GM23338 (cell line): ENCODE measurements around the gene FARP1. TPM values are rescaled to one million over a fixed set of nuclear protein-coding genes. Genes with fewer than 3 reads are reported as not detected.

ENCODE experiments used
- ATAC-seq: fragments of 200-7000 bp; cut with Tn5 transposase; 3 replicates; pipeline ENCODE4 v1.9.1; 2020
- DNase-seq: peaks from one replicate; pipeline ENCODE4 v3.0.0-alpha.2; 2015; ENCODE audit warnings: low spot score
- H2AFZ ChIP-seq: fragments of 200-600 bp; sonication (generic); 2 replicates; pipeline ENCODE4 v1.8.0; 2016; ENCODE audit warnings: antibody characterized with exemption, mild to moderate bottlenecking, moderate library complexity
- H3F3A ChIP-seq: fragments of 200-600 bp; sonication (generic); replicated peaks from 2 replicates; pipeline ENCODE4 v1.8.0; 2017; ENCODE audit warnings: antibody characterized with exemption, mixed run types, low read depth
- H3K27ac ChIP-seq: fragments of 200-600 bp; sonication (generic); 2 replicates; pipeline ENCODE4 v1.6.1; 2016; ENCODE audit warnings: low read depth
- H3K27me3 ChIP-seq: fragments of 200-600 bp; sonication (generic); 2 replicates; pipeline ENCODE4 v1.8.0; 2016; ENCODE audit warnings: mild to moderate bottlenecking, mixed run types, moderate library complexity; ENCODE audit not compliant: insufficient read depth
- H3K36me3 ChIP-seq: fragments of 200-600 bp; sonication (generic); 2 replicates; pipeline ENCODE4 v1.8.0; 2016; ENCODE audit warnings: mild to moderate bottlenecking; ENCODE audit not compliant: insufficient read depth
- H3K4me1 ChIP-seq: fragments of 200-600 bp; sonication (generic); 2 replicates; pipeline ENCODE4 v1.8.0; 2016; ENCODE audit warnings: mild to moderate bottlenecking, moderate library complexity; ENCODE audit not compliant: insufficient read depth
- H3K4me2 ChIP-seq: fragments of 200-600 bp; sonication (generic); 2 replicates; pipeline ENCODE4 v1.7.1; 2017; ENCODE audit warnings: mixed run types
- H3K4me3 ChIP-seq: fragments of 200-600 bp; sonication (generic); 2 replicates; pipeline ENCODE4 v1.6.1; 2016; ENCODE audit warnings: mixed run types
- H3K79me2 ChIP-seq: fragments of 200-600 bp; sonication (generic); replicated peaks from 2 replicates; pipeline ENCODE4 v1.8.0; 2017; ENCODE audit warnings: mild to moderate bottlenecking; ENCODE audit not compliant: insufficient read depth
- H3K9me2 ChIP-seq: fragments of 200-600 bp; sonication (generic); 2 replicates; pipeline ENCODE4 v1.8.0; 2017; ENCODE audit not compliant: insufficient read depth
- H4K20me1 ChIP-seq: fragments of 200-600 bp; sonication (generic); replicated peaks from 2 replicates; pipeline ENCODE4 v1.8.0; 2017; ENCODE audit warnings: mild to moderate bottlenecking; ENCODE audit not compliant: insufficient read depth
- H3K27ac Mint-ChIP-seq: 2 replicates; pipeline ENCODE4 v1.8.0; 2020; ENCODE audit warnings: inconsistent platforms, mild to moderate bottlenecking, moderate library complexity, mixed read lengths
- H3K27me3 Mint-ChIP-seq: 3 replicates; pipeline ENCODE4 v1.8.0; 2022; ENCODE audit warnings: low read depth, mild to moderate bottlenecking, moderate library complexity, mixed read lengths, inconsistent platforms; ENCODE audit not compliant: insufficient read depth, poor library complexity
- H3K36me3 Mint-ChIP-seq: 3 replicates; pipeline ENCODE4 v1.8.0; 2021; ENCODE audit warnings: low read depth, mild to moderate bottlenecking, inconsistent platforms, moderate library complexity, mixed read lengths
- H3K4me1 Mint-ChIP-seq: 3 replicates; pipeline ENCODE4 v1.8.0; 2020; ENCODE audit warnings: mild to moderate bottlenecking, inconsistent platforms, mixed read lengths
- H3K4me3 Mint-ChIP-seq: 3 replicates; pipeline ENCODE4 v1.8.0; 2021; ENCODE audit warnings: moderate library complexity, mild to moderate bottlenecking, inconsistent platforms, mixed read lengths
- H3K9me3 Mint-ChIP-seq: 3 replicates; pipeline ENCODE4 v1.8.0; 2020; ENCODE audit warnings: moderate library complexity, mild to moderate bottlenecking, inconsistent platforms, mixed read lengths
- CREB1 ChIP-seq: fragments of 250-450 bp; sonication (Bioruptor Pico); IDR thresholded peaks from 2 replicates; pipeline ENCODE4 v1.5.0; 2020; ENCODE audit warnings: low read depth, mild to moderate bottlenecking, moderate library complexity
- EZH2 ChIP-seq: fragments of 200-600 bp; sonication (generic); IDR thresholded peaks from one replicate; pipeline ENCODE4 v1.8.0; 2017; ENCODE audit warnings: antibody characterized with exemption, mild to moderate bottlenecking, low read depth; ENCODE audit not compliant: unreplicated experiment
- EZH2phosphoT487 ChIP-seq: fragments of 200-600 bp; sonication (generic); IDR thresholded peaks from one replicate; pipeline ENCODE4 v1.8.1; 2018; ENCODE audit warnings: antibody characterized with exemption; ENCODE audit not compliant: unreplicated experiment
- JUNB ChIP-seq: IDR thresholded peaks from one replicate; pipeline ENCODE4 v1.6.1; 2016; ENCODE audit warnings: antibody characterized with exemption; ENCODE audit not compliant: unreplicated experiment
- NANOG ChIP-seq: IDR thresholded peaks from 2 replicates; pipeline ENCODE4 v1.6.1; 2016; ENCODE audit warnings: antibody characterized with exemption, borderline replicate concordance
- POLR2AphosphoS5 ChIP-seq: IDR thresholded peaks from 2 replicates; pipeline ENCODE4 v1.6.1; 2016; ENCODE audit warnings: antibody characterized with exemption, low read depth
- STAT1 ChIP-seq: IDR thresholded peaks from one replicate; pipeline ENCODE4 v1.6.1; 2016; ENCODE audit warnings: antibody characterized with exemption; ENCODE audit not compliant: unreplicated experiment
- ZNF114 ChIP-seq: fragments of 250-450 bp; sonication (Bioruptor Pico); IDR thresholded peaks from 2 replicates; pipeline ENCODE4 v1.5.0; 2020; ENCODE audit warnings: mild to moderate bottlenecking, moderate library complexity
- ZNF331 ChIP-seq: fragments of 250-450 bp; sonication (Bioruptor Pico); IDR thresholded peaks from 2 replicates; pipeline ENCODE4 v1.5.0; 2020; ENCODE audit warnings: low read depth, mild to moderate bottlenecking, moderate library complexity
- polyA plus RNA-seq: library from polyadenylated mRNA; unstranded; fragments of >200 nt; fragmentation: Nextera tagmentation; extraction: Ambion mirVana; gene quantifications from 2 replicates; pipeline ENCODE4 v1.2.1, GENCODE V29; 2016
- total RNA-seq: library from RNA; depleted of rRNA; stranded (reverse); fragments of >200 nt; shearing (Covaris generic); gene quantifications from 2 replicates; pipeline ENCODE4 v1.2.3, GENCODE V29; 2014
- TF ChIP-seq, protein P1 (sequence below): fragments of 250-450 bp; sonication (Bioruptor Pico); IDR thresholded peaks from 2 replicates; pipeline ENCODE4 v1.5.0; 2020; ENCODE audit warnings: mild to moderate bottlenecking, moderate library complexity
- TF ChIP-seq, protein P2 (sequence below), 2 experiments: fragments of 200-600 bp in 1 of 2; sonication (generic) in 1 of 2; conservative IDR thresholded peaks; 2 replicates each; pipeline versions ENCODE4 v1.5.1 to v1.6.1; 2016 to 2017; ENCODE audit warnings: antibody characterized with exemption in 2 of 2, low read depth in 2 of 2, mild to moderate bottlenecking in 2 of 2, moderate library complexity in 1 of 2
- TF ChIP-seq, protein P3 (sequence below): IDR thresholded peaks from one replicate; pipeline ENCODE4 v1.6.1; 2018; ENCODE audit warnings: antibody characterized with exemption; ENCODE audit not compliant: unreplicated experiment
- TF ChIP-seq, protein P4 (sequence below): IDR thresholded peaks from 2 replicates; pipeline ENCODE4 v1.6.1; 2016; ENCODE audit warnings: antibody characterized with exemption

FARP1 gene
- total and polyA plus RNA-seq, 2 experiments from 2014 or later = 53.6 to 82.5 TPM

DNA sequence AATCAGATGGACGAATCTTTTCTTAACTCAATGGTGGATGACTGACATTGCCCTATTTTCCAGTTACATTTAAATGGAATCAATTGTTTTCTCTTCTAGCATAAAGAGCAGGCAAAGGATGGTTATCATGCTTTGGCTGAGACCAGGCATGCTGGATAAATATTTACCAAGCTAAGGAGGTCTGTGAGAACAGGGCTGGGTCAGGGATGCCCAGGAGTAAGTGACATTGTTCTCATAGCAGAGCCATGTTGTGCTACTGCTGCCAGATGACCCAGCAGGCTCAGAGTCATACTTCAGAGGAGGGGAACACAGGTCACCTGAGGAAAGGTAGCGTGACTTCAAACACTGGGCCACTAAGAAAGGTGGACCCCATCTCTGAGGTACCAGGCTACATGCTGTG is 150.2 kb downstream of the FARP1 start:
- Mint-ChIP-seq H3K27me3 (no peaks in the 10 kb centered on the region), H3K36me3 (0 out of 3 replicates have a peak, but pooled peaks cover 5% of the 10 kb centered on the region), H3K27ac (no peak overlapping the region), H3K4me1 (peaks cover 40% of the 10 kb centered on the region), H3K4me3 (no peak overlapping the region), H3K9me3 (no peaks in the 10 kb centered on the region)
- DNase-seq (no peak), ATAC-seq (no peak)
- Histone ChIP-seq H3K36me3 (no peaks in the 10 kb centered on the region; the same call in 1 of the 2 replicates), H3K79me2 (peaks cover 63% of the 10 kb centered on the region), H3K27ac (no peak overlapping the region), H4K20me1 (peaks cover 24% of the 10 kb centered on the region; the same call in 1 of the 2 replicates), H3K27me3 (no peaks in the 10 kb centered on the region), H3K4me2 (no peak overlapping the region), H3K4me3 (no peak overlapping the region), H3K9me2 (peaks cover 9% of the 10 kb centered on the region), H3F3A (no peaks in the 10 kb centered on the region), H3K4me1 (peaks cover 13% of the 10 kb centered on the region), H2AFZ (no peak overlapping the region)
- TF ChIP-seq EZH2phosphoT487 = no peak
- no peak for TF ChIP-seq EZH2
- no peak for TF ChIP-seq ZNF114 (CRISPR knock-in tag)
- TF ChIP-seq, protein P1, sequence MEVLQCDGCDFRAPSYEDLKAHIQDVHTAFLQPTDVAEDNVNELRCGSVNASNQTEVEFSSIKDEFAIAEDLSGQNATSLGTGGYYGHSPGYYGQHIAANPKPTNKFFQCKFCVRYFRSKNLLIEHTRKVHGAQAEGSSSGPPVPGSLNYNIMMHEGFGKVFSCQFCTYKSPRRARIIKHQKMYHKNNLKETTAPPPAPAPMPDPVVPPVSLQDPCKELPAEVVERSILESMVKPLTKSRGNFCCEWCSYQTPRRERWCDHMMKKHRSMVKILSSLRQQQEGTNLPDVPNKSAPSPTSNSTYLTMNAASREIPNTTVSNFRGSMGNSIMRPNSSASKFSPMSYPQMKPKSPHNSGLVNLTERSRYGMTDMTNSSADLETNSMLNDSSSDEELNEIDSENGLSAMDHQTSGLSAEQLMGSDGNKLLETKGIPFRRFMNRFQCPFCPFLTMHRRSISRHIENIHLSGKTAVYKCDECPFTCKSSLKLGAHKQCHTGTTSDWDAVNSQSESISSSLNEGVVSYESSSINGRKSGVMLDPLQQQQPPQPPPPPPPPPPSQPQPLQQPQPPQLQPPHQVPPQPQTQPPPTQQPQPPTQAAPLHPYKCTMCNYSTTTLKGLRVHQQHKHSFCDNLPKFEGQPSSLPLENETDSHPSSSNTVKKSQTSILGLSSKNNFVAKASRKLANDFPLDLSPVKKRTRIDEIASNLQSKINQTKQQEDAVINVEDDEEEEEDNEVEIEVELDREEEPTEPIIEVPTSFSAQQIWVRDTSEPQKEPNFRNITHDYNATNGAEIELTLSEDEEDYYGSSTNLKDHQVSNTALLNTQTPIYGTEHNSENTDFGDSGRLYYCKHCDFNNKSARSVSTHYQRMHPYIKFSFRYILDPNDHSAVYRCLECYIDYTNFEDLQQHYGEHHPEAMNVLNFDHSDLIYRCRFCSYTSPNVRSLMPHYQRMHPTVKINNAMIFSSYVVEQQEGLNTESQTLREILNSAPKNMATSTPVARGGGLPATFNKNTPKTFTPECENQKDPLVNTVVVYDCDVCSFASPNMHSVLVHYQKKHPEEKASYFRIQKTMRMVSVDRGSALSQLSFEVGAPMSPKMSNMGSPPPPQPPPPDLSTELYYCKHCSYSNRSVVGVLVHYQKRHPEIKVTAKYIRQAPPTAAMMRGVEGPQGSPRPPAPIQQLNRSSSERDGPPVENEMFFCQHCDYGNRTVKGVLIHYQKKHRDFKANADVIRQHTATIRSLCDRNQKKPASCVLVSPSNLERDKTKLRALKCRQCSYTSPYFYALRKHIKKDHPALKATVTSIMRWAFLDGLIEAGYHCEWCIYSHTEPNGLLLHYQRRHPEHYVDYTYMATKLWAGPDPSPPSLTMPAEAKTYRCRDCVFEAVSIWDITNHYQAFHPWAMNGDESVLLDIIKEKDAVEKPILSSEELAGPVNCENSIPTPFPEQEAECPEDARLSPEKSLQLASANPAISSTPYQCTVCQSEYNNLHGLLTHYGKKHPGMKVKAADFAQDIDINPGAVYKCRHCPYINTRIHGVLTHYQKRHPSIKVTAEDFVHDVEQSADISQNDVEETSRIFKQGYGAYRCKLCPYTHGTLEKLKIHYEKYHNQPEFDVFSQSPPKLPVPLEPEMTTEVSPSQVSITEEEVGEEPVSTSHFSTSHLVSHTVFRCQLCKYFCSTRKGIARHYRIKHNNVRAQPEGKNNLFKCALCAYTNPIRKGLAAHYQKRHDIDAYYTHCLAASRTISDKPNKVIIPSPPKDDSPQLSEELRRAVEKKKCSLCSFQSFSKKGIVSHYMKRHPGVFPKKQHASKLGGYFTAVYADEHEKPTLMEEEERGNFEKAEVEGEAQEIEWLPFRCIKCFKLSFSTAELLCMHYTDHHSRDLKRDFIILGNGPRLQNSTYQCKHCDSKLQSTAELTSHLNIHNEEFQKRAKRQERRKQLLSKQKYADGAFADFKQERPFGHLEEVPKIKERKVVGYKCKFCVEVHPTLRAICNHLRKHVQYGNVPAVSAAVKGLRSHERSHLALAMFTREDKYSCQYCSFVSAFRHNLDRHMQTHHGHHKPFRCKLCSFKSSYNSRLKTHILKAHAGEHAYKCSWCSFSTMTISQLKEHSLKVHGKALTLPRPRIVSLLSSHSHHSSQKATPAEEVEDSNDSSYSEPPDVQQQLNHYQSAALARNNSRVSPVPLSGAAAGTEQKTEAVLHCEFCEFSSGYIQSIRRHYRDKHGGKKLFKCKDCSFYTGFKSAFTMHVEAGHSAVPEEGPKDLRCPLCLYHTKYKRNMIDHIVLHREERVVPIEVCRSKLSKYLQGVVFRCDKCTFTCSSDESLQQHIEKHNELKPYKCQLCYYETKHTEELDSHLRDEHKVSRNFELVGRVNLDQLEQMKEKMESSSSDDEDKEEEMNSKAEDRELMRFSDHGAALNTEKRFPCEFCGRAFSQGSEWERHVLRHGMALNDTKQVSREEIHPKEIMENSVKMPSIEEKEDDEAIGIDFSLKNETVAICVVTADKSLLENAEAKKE (CRISPR knock-in tag) = no peak
- TF ChIP-seq, protein P2, sequence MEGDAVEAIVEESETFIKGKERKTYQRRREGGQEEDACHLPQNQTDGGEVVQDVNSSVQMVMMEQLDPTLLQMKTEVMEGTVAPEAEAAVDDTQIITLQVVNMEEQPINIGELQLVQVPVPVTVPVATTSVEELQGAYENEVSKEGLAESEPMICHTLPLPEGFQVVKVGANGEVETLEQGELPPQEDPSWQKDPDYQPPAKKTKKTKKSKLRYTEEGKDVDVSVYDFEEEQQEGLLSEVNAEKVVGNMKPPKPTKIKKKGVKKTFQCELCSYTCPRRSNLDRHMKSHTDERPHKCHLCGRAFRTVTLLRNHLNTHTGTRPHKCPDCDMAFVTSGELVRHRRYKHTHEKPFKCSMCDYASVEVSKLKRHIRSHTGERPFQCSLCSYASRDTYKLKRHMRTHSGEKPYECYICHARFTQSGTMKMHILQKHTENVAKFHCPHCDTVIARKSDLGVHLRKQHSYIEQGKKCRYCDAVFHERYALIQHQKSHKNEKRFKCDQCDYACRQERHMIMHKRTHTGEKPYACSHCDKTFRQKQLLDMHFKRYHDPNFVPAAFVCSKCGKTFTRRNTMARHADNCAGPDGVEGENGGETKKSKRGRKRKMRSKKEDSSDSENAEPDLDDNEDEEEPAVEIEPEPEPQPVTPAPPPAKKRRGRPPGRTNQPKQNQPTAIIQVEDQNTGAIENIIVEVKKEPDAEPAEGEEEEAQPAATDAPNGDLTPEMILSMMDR (conservative IDR thresholded peaks at IDR 0.05; ENCODE audit: low read depth in 2 of 2) = no peak
- TF ChIP-seq NANOG = no peak
- TF ChIP-seq, protein P3, sequence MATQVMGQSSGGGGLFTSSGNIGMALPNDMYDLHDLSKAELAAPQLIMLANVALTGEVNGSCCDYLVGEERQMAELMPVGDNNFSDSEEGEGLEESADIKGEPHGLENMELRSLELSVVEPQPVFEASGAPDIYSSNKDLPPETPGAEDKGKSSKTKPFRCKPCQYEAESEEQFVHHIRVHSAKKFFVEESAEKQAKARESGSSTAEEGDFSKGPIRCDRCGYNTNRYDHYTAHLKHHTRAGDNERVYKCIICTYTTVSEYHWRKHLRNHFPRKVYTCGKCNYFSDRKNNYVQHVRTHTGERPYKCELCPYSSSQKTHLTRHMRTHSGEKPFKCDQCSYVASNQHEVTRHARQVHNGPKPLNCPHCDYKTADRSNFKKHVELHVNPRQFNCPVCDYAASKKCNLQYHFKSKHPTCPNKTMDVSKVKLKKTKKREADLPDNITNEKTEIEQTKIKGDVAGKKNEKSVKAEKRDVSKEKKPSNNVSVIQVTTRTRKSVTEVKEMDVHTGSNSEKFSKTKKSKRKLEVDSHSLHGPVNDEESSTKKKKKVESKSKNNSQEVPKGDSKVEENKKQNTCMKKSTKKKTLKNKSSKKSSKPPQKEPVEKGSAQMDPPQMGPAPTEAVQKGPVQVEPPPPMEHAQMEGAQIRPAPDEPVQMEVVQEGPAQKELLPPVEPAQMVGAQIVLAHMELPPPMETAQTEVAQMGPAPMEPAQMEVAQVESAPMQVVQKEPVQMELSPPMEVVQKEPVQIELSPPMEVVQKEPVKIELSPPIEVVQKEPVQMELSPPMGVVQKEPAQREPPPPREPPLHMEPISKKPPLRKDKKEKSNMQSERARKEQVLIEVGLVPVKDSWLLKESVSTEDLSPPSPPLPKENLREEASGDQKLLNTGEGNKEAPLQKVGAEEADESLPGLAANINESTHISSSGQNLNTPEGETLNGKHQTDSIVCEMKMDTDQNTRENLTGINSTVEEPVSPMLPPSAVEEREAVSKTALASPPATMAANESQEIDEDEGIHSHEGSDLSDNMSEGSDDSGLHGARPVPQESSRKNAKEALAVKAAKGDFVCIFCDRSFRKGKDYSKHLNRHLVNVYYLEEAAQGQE = no peak
- TF ChIP-seq ZNF331 = no peak
- no peak for TF ChIP-seq POLR2AphosphoS5
- no peak for TF ChIP-seq JUNB
- TF ChIP-seq, protein P4, sequence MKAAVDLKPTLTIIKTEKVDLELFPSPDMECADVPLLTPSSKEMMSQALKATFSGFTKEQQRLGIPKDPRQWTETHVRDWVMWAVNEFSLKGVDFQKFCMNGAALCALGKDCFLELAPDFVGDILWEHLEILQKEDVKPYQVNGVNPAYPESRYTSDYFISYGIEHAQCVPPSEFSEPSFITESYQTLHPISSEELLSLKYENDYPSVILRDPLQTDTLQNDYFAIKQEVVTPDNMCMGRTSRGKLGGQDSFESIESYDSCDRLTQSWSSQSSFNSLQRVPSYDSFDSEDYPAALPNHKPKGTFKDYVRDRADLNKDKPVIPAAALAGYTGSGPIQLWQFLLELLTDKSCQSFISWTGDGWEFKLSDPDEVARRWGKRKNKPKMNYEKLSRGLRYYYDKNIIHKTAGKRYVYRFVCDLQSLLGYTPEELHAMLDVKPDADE = no peak
- no peak for TF ChIP-seq CREB1
- no peak for TF ChIP-seq STAT1
